GM13976 (cell line): Measurements from ENCODE around the gene AKAP1.

Source experiments
- DNase-seq: peaks from one replicate; pipeline ENCODE4 v3.0.0; 2012; ENCODE audit warnings: low spot score
- CTCF ChIP-seq: IDR thresholded peaks from 2 replicates; pipeline ENCODE4 v1.5.1; 2012; ENCODE audit warnings: borderline replicate concordance, mild to moderate bottlenecking; ENCODE audit not compliant: insufficient read depth; ENCODE audit errors: extremely low read depth, missing control alignments, control extremely low read depth
- in situ Hi-C: fragments of 300-500 bp; cut with MboI; formaldehyde crosslinking; loops from one replicate; pipeline ENCODE4 v1.12.0; 2022; ENCODE audit warnings: low sequenced_read_pairs, mixed read lengths, inconsistent platforms; ENCODE audit not compliant: unreplicated experiment

The AKAP1 gene

GRCh38 chr17:57073626-57074025 lies 11.4 kb upstream of the AKAP1 start:
- in situ Hi-C loops: no loop called here

GRCh38 chr17:57075193-57075592 lies 9.9 kb upstream of the AKAP1 start:
- DNase-seq: no peak
- in situ Hi-C loops: no loop called here
- no peak for TF ChIP-seq CTCF

More at GRCh38 chr17:57073626-57074025, 11.4 kb upstream of the AKAP1 start:
- DNase-seq: no peak
- no peak for TF ChIP-seq CTCF

- in situ Hi-C loops: no loop called here
- TF ChIP-seq CTCF: no peak
Measured at GRCh38 chr17:57075785-57076184, 9.3 kb upstream of the AKAP1 start.

GRCh38 chr17:57077000-57077399 lies 8.0 kb upstream of the AKAP1 start:
- in situ Hi-C loops: no loop called here
- no peak for DNase-seq
- no peak for TF ChIP-seq CTCF

More at GRCh38 chr17:57075785-57076184, 9.3 kb upstream of the AKAP1 start:
- no peak for DNase-seq

- in situ Hi-C loops: no loop called here
- no peak for TF ChIP-seq CTCF
- DNase-seq: no peak
Measured at GRCh38 chr17:57078274-57078673, 6.8 kb upstream of the AKAP1 start.

GRCh38 chr17:57080718-57081117 lies 4.3 kb upstream of the AKAP1 start:
- no peak for TF ChIP-seq CTCF
- peak; percentile 54 for DNase-seq
- in situ Hi-C loops: no loop called here

- in situ Hi-C loops: no loop called here
- DNase-seq: no peak
- no peak for TF ChIP-seq CTCF
Measured at GRCh38 chr17:57082441-57082840, 2.6 kb upstream of the AKAP1 start.
